ENCODE data around the gene PPP1R14C.

GRCh38 chr6:150176659-150177058, 33.8 kb downstream of the PPP1R14C start:
- TF ChIP-seq CTCF (conservative IDR thresholded peaks at IDR 0.05; ENCODE audit: low read depth, low read length) = no peak
- TF ChIP-seq EZH2 (IDR thresholded peaks at IDR 0.05; ENCODE audit: borderline replicate concordance, low read depth, low read length, poor library complexity, severe bottlenecking) = no peak

Data from A673 (cell line).